NB4 (cell line): ENCODE data around the gene CTCF.

Source experiments
- POLR2A ChIP-seq: IDR thresholded peaks from 2 replicates; pipeline ENCODE4 v1.6.1; 2011; ENCODE audit warnings: mild to moderate bottlenecking; ENCODE audit not compliant: insufficient read length; ENCODE audit errors: extremely low read depth
- TF ChIP-seq, protein P1 (sequence below): IDR thresholded peaks from one replicate; pipeline ENCODE4 v1.5.1; 2012; ENCODE audit warnings: low read depth, low read length

DNA sequence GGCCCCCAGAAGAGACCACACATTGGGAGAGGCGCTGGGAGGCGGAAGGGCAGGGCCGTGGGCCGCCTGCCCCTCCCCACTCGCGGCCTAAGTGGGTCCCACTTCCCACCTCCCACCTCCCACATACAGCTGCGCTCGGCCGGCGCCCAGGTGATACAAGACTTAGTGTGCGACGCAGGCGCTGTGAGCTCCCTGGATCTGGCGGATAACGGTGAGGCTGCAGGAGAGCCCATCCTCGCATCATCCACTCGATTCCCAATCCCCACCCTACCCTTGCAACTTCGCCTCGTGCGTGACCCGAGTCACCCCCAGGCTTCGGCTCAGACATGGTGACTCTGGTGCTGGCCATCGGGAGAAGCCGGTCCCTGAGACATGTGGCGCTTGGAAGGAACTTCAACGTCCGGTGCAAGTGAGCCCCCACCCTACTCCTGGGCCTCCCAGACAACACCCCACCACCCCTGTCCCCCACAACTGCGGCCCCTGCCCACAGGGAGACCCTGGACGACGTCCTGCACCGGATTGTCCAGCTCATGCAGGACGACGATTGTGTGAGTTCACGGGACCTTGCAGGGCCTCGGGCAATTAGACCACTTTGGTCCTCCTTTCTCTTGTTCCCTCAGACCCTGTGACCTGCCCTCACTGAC lies 86.6 kb downstream of the CTCF start:
- no peak for TF ChIP-seq POLR2A
- TF ChIP-seq, protein P1, sequence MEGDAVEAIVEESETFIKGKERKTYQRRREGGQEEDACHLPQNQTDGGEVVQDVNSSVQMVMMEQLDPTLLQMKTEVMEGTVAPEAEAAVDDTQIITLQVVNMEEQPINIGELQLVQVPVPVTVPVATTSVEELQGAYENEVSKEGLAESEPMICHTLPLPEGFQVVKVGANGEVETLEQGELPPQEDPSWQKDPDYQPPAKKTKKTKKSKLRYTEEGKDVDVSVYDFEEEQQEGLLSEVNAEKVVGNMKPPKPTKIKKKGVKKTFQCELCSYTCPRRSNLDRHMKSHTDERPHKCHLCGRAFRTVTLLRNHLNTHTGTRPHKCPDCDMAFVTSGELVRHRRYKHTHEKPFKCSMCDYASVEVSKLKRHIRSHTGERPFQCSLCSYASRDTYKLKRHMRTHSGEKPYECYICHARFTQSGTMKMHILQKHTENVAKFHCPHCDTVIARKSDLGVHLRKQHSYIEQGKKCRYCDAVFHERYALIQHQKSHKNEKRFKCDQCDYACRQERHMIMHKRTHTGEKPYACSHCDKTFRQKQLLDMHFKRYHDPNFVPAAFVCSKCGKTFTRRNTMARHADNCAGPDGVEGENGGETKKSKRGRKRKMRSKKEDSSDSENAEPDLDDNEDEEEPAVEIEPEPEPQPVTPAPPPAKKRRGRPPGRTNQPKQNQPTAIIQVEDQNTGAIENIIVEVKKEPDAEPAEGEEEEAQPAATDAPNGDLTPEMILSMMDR = no peak
